HFFc6 (cell line): ENCODE measurements around the gene DDR2. TPM values are rescaled to one million over a fixed set of nuclear protein-coding genes. Genes with fewer than 3 reads are reported as not detected.

Experiments
- DNase-seq: peaks from one replicate; pipeline ENCODE4 v3.0.0-alpha.2; 2018
- H3K27ac Mint-ChIP-seq: 2 replicates; pipeline ENCODE4 v1.8.0; 2020; ENCODE audit warnings: mild to moderate bottlenecking, mixed read lengths
- H3K27me3 Mint-ChIP-seq: 2 replicates; pipeline ENCODE4 v1.8.0; 2021; ENCODE audit warnings: mild to moderate bottlenecking, moderate library complexity, mixed read lengths; ENCODE audit not compliant: insufficient read depth
- H3K36me3 Mint-ChIP-seq: 2 replicates; pipeline ENCODE4 v1.8.0; 2021; ENCODE audit warnings: low read depth, mixed read lengths
- H3K4me1 Mint-ChIP-seq: 2 replicates; pipeline ENCODE4 v1.8.0; 2020; ENCODE audit warnings: low read depth, mixed read lengths
- H3K4me3 Mint-ChIP-seq: 2 replicates; pipeline ENCODE4 v1.8.0; 2020; ENCODE audit warnings: mild to moderate bottlenecking, moderate library complexity, mixed read lengths
- H3K9me3 Mint-ChIP-seq: 2 replicates; pipeline ENCODE4 v1.8.0; 2020; ENCODE audit warnings: mild to moderate bottlenecking, mixed read lengths
- total RNA-seq, 6 experiments: library from RNA; stranded (reverse); fragmentation: NEBNext Ultra II Directional; extraction: Animal tissue kit (Norgen Biotek cat#: 25700); gene quantifications; 2 replicates in 1 of 6; 3 replicates in 5 of 6; pipeline ENCODE4 v1.2.3, GENCODE V29; 2021
- TF ChIP-seq, protein P1 (sequence below): fragments of 200-600 bp; sonication (generic); IDR thresholded peaks from 2 replicates; pipeline ENCODE4 v1.5.0; 2021; ENCODE audit warnings: antibody characterized with exemption, mild to moderate bottlenecking

Gene DDR2
- total RNA-seq, 6 experiments from 2014 or later, result 154 to 218 (median 187) TPM

GRCh38 chr1:162625679-162626078 lies 6.6 kb upstream of the DDR2 start:
- no peak for DNase-seq
- Mint-ChIP-seq H3K27me3 (no peaks in the 10 kb centered on the region; the same call in 1 of the 2 replicates), H3K27ac (no peak overlapping the region), H3K36me3 (no peaks in the 10 kb centered on the region), H3K4me3 (no peak overlapping the region), H3K4me1 (peaks cover 46% of the 10 kb centered on the region), H3K9me3 (no peaks in the 10 kb centered on the region)
- TF ChIP-seq, protein P1, sequence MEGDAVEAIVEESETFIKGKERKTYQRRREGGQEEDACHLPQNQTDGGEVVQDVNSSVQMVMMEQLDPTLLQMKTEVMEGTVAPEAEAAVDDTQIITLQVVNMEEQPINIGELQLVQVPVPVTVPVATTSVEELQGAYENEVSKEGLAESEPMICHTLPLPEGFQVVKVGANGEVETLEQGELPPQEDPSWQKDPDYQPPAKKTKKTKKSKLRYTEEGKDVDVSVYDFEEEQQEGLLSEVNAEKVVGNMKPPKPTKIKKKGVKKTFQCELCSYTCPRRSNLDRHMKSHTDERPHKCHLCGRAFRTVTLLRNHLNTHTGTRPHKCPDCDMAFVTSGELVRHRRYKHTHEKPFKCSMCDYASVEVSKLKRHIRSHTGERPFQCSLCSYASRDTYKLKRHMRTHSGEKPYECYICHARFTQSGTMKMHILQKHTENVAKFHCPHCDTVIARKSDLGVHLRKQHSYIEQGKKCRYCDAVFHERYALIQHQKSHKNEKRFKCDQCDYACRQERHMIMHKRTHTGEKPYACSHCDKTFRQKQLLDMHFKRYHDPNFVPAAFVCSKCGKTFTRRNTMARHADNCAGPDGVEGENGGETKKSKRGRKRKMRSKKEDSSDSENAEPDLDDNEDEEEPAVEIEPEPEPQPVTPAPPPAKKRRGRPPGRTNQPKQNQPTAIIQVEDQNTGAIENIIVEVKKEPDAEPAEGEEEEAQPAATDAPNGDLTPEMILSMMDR, result no peak

- H3K36me3 Mint-ChIP-seq, result no peaks in the 10 kb centered on the region
- peak overlapping the region; percentile 62 for H3K27ac Mint-ChIP-seq
- H3K27me3 Mint-ChIP-seq, result no peaks in the 10 kb centered on the region; the same call in 1 of the 2 replicates
- peak overlapping the region; percentile 51 for H3K4me3 Mint-ChIP-seq
- no peak for DNase-seq
- TF ChIP-seq, protein P1, result no peak
- H3K4me1 Mint-ChIP-seq, result peaks cover 51% of the 10 kb centered on the region
- H3K9me3 Mint-ChIP-seq, result no peaks in the 10 kb centered on the region
These were observed 6.2 kb upstream of the DDR2 start for GRCh38 chr1:162626094-162626493.

DNA sequence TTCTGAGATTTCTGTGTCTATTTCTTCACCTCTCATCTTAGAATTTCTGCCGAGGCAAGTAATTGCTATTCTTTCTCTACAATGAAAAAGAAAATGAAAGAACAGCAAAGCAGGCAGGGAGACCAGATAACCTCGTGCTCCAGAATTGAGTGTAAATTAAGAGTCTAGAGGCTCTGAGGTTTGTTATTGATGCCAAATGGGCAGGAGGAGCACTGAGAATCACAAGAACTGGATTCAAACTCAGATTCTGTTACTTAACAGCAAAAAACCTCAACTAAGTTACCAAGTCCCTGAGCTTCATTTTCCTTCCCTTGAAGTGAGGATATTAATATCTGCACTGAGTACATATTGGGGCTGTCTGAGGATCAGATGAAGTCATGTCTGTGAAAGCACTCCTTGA lies 5.5 kb upstream of the DDR2 start:
- TF ChIP-seq, protein P1, result no peak
- Mint-ChIP-seq H3K36me3 (no peaks in the 10 kb centered on the region), H3K27ac (peak overlapping the region; percentile 10; the same call in 1 of the 2 replicates), H3K4me1 (peaks cover 57% of the 10 kb centered on the region), H3K4me3 (peak overlapping the region; percentile 51), H3K27me3 (no peaks in the 10 kb centered on the region; the same call in 1 of the 2 replicates), H3K9me3 (no peaks in the 10 kb centered on the region)
- DNase-seq, result no peak

GRCh38 chr1:162627662-162628296 lies 4.5 kb upstream of the DDR2 start:
- no peak overlapping the region for H3K27ac Mint-ChIP-seq
- H3K36me3 Mint-ChIP-seq, result peaks cover 5% of the 10 kb centered on the region
- peak; percentile 36 for DNase-seq

GRCh38 chr1:162629077-162629627 lies 3.1 kb upstream of the DDR2 start:
- H3K27ac Mint-ChIP-seq, result peak overlapping the region; percentile 88
- TF ChIP-seq, protein P1, result no peak
- H3K4me3 Mint-ChIP-seq, result peak overlapping the region; percentile 93
- H3K36me3 Mint-ChIP-seq, result peaks cover 19% of the 10 kb centered on the region
- peak; percentile 11 for DNase-seq
- H3K27me3 Mint-ChIP-seq, result no peaks in the 10 kb centered on the region
- H3K9me3 Mint-ChIP-seq, result no peaks in the 10 kb centered on the region
- peaks cover 60% of the 10 kb centered on the region for H3K4me1 Mint-ChIP-seq

More at GRCh38 chr1:162627662-162628296, 4.5 kb upstream of the DDR2 start:
- TF ChIP-seq, protein P1, result peak; percentile 84
- Mint-ChIP-seq H3K4me1 (peaks cover 60% of the 10 kb centered on the region), H3K4me3 (no peak overlapping the region), H3K27me3 (no peaks in the 10 kb centered on the region; the same call in 1 of the 2 replicates), H3K9me3 (no peaks in the 10 kb centered on the region)
